Esophagus squamous epithelium (tissue), 4 donors: ENCODE measurements around the gene SGSM2.

Experiments used
- CTCF ChIP-seq, 6 experiments: fragments of 450-650 bp in 4 of 6; fragments of 200-600 bp in 2 of 6; sonication (generic) in 2 of 6; IDR thresholded peaks; one replicate each; pipeline ENCODE4 v1.5.1; 2016 to 2019; ENCODE audit warnings: antibody characterized with exemption in 6 of 6, mild to moderate bottlenecking in 4 of 6, moderate library complexity in 4 of 6
- POLR2A ChIP-seq, 4 donors: fragments of 450-650 bp; IDR thresholded peaks; one replicate each; pipeline ENCODE4 v1.6.1; 2017; ENCODE audit warnings: antibody characterized with exemption in 4 of 4, mild to moderate bottlenecking in 4 of 4, moderate library complexity in 3 of 4

DNA sequence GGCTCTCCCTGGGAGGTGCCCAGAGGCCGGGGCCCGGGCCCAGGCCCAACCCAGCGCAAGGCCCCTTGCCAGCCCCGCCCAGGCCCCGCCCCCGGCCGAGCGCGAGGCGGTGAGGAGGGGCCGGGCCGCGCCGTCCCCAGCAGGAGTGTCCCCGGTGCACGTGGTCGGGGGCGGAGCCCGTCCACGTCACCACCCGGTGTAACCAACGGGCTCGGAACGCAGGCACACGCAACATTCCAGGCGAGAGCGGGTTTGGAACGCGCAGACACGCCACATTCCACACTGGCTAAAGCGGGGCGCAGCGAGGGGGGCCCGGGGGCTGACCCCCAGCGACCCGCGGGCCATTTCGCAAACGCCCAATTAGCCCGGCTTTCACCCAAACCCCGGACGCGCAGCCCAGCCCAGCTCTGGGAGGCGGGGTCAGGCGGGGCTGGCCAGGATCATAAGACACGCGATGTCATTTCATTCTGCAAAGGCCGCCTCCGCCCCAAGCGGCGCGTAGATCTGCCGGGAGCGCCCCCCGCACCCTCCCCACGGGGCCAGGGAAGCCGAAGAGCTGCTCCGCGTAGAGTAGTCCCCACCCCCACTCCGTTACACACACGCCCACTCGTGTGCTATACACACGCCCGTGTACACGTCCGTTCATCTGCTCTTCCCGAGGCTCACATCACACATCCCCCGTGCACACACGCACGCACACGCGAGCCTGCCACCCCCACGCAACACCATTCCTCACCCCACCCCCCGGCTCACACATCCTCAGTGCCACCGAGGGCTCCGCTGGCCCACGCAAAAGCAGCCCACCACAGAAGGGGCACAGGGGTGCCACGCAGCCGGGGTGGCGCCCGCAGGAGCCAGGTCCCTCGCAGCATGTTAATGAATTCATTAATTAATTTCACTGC, 62.5 kb downstream of the SGSM2 start:
- TF ChIP-seq CTCF (IDR thresholded peaks at IDR 0.05) (no peak), POLR2A (IDR thresholded peaks at IDR 0.05) (peak in 3 of 4 donors; percentile 61 to 97 (median 95))
